ENCODE measurements around the gene FSTL4. TPM values are rescaled to one million over a fixed set of nuclear protein-coding genes. Genes with fewer than 3 reads are reported as not detected.

The FSTL4 gene
- total and polyA plus RNA-seq, 2 experiments from 2014 or later, result 1.4 to 2.8 TPM

DNA sequence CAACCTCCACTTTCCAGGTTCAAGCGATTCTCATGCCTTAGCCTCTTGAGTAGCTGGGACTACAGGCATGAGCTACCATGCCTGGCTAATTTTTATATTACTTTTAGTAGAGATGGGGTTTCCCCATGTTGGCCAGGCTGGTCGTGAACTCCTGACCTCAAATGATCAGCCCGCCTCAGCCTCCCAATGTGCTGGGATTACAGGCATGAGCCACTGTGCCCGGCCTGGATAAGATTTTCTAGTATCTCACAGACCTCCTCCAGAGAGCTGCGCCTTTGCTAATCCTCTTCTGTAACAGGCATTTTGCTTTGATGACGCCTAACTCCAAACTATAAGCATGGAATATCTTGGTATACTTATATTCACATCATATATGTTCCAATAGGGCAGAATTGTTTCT, 99.4 kb downstream of the FSTL4 start:
- H3K27me3 ChIP-seq (ENCODE audit: insufficient read depth), result no peaks in the 10 kb centered on the region
- no peaks in the 10 kb centered on the region for H4K20me1 ChIP-seq (replicated peaks; ENCODE audit: insufficient read depth)
- H3K9me2 ChIP-seq (ENCODE audit: insufficient read depth), result no peaks in the 10 kb centered on the region
- Mint-ChIP-seq H3K36me3 (ENCODE audit: low read depth) (no peaks in the 10 kb centered on the region), H3K27me3 (ENCODE audit: insufficient read depth, low read depth, poor library complexity) (no peaks in the 10 kb centered on the region), H3K4me1 (no peaks in the 10 kb centered on the region; the same call in 2 of the 3 replicates), H3K9me3 (no peaks in the 10 kb centered on the region), H3K27ac (no peak overlapping the region), H3K4me3 (no peak overlapping the region)
- no peaks in the 10 kb centered on the region for H3K4me1 ChIP-seq (ENCODE audit: insufficient read depth)
- H3K4me2 ChIP-seq, result no peak overlapping the region
- no peak overlapping the region for H3K4me3 ChIP-seq
- no peak overlapping the region for H3K27ac ChIP-seq (ENCODE audit: low read depth)
- ATAC-seq (no peak), DNase-seq (ENCODE audit: low spot score) (no peak)
- no peaks in the 10 kb centered on the region for H3F3A ChIP-seq (replicated peaks; ENCODE audit: low read depth)
- no peaks in the 10 kb centered on the region for H3K79me2 ChIP-seq (replicated peaks; ENCODE audit: insufficient read depth)
- TF ChIP-seq CREB1 (CRISPR knock-in tag; IDR thresholded peaks at IDR 0.05; ENCODE audit: low read depth), result no peak
- TF ChIP-seq ZNF331 (CRISPR knock-in tag; IDR thresholded peaks at IDR 0.05; ENCODE audit: low read depth), result no peak
- TF ChIP-seq, protein P1, sequence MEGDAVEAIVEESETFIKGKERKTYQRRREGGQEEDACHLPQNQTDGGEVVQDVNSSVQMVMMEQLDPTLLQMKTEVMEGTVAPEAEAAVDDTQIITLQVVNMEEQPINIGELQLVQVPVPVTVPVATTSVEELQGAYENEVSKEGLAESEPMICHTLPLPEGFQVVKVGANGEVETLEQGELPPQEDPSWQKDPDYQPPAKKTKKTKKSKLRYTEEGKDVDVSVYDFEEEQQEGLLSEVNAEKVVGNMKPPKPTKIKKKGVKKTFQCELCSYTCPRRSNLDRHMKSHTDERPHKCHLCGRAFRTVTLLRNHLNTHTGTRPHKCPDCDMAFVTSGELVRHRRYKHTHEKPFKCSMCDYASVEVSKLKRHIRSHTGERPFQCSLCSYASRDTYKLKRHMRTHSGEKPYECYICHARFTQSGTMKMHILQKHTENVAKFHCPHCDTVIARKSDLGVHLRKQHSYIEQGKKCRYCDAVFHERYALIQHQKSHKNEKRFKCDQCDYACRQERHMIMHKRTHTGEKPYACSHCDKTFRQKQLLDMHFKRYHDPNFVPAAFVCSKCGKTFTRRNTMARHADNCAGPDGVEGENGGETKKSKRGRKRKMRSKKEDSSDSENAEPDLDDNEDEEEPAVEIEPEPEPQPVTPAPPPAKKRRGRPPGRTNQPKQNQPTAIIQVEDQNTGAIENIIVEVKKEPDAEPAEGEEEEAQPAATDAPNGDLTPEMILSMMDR (conservative IDR thresholded peaks at IDR 0.05; ENCODE audit: low read depth in 2 of 2), result no peak
- TF ChIP-seq POLR2AphosphoS5 (IDR thresholded peaks at IDR 0.05; ENCODE audit: low read depth), result no peak
- TF ChIP-seq, protein P2, sequence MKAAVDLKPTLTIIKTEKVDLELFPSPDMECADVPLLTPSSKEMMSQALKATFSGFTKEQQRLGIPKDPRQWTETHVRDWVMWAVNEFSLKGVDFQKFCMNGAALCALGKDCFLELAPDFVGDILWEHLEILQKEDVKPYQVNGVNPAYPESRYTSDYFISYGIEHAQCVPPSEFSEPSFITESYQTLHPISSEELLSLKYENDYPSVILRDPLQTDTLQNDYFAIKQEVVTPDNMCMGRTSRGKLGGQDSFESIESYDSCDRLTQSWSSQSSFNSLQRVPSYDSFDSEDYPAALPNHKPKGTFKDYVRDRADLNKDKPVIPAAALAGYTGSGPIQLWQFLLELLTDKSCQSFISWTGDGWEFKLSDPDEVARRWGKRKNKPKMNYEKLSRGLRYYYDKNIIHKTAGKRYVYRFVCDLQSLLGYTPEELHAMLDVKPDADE (IDR thresholded peaks at IDR 0.05), result no peak
- TF ChIP-seq JUNB (IDR thresholded peaks at IDR 0.05; ENCODE audit: unreplicated experiment), result no peak
- no peak for TF ChIP-seq STAT1 (IDR thresholded peaks at IDR 0.05; ENCODE audit: unreplicated experiment)
- TF ChIP-seq ZNF114 (CRISPR knock-in tag; IDR thresholded peaks at IDR 0.05), result no peak
- TF ChIP-seq, protein P3, sequence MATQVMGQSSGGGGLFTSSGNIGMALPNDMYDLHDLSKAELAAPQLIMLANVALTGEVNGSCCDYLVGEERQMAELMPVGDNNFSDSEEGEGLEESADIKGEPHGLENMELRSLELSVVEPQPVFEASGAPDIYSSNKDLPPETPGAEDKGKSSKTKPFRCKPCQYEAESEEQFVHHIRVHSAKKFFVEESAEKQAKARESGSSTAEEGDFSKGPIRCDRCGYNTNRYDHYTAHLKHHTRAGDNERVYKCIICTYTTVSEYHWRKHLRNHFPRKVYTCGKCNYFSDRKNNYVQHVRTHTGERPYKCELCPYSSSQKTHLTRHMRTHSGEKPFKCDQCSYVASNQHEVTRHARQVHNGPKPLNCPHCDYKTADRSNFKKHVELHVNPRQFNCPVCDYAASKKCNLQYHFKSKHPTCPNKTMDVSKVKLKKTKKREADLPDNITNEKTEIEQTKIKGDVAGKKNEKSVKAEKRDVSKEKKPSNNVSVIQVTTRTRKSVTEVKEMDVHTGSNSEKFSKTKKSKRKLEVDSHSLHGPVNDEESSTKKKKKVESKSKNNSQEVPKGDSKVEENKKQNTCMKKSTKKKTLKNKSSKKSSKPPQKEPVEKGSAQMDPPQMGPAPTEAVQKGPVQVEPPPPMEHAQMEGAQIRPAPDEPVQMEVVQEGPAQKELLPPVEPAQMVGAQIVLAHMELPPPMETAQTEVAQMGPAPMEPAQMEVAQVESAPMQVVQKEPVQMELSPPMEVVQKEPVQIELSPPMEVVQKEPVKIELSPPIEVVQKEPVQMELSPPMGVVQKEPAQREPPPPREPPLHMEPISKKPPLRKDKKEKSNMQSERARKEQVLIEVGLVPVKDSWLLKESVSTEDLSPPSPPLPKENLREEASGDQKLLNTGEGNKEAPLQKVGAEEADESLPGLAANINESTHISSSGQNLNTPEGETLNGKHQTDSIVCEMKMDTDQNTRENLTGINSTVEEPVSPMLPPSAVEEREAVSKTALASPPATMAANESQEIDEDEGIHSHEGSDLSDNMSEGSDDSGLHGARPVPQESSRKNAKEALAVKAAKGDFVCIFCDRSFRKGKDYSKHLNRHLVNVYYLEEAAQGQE (IDR thresholded peaks at IDR 0.05; ENCODE audit: unreplicated experiment), result no peak
- no peak for TF ChIP-seq EZH2 (IDR thresholded peaks at IDR 0.05; ENCODE audit: low read depth, unreplicated experiment)
- TF ChIP-seq, protein P4, sequence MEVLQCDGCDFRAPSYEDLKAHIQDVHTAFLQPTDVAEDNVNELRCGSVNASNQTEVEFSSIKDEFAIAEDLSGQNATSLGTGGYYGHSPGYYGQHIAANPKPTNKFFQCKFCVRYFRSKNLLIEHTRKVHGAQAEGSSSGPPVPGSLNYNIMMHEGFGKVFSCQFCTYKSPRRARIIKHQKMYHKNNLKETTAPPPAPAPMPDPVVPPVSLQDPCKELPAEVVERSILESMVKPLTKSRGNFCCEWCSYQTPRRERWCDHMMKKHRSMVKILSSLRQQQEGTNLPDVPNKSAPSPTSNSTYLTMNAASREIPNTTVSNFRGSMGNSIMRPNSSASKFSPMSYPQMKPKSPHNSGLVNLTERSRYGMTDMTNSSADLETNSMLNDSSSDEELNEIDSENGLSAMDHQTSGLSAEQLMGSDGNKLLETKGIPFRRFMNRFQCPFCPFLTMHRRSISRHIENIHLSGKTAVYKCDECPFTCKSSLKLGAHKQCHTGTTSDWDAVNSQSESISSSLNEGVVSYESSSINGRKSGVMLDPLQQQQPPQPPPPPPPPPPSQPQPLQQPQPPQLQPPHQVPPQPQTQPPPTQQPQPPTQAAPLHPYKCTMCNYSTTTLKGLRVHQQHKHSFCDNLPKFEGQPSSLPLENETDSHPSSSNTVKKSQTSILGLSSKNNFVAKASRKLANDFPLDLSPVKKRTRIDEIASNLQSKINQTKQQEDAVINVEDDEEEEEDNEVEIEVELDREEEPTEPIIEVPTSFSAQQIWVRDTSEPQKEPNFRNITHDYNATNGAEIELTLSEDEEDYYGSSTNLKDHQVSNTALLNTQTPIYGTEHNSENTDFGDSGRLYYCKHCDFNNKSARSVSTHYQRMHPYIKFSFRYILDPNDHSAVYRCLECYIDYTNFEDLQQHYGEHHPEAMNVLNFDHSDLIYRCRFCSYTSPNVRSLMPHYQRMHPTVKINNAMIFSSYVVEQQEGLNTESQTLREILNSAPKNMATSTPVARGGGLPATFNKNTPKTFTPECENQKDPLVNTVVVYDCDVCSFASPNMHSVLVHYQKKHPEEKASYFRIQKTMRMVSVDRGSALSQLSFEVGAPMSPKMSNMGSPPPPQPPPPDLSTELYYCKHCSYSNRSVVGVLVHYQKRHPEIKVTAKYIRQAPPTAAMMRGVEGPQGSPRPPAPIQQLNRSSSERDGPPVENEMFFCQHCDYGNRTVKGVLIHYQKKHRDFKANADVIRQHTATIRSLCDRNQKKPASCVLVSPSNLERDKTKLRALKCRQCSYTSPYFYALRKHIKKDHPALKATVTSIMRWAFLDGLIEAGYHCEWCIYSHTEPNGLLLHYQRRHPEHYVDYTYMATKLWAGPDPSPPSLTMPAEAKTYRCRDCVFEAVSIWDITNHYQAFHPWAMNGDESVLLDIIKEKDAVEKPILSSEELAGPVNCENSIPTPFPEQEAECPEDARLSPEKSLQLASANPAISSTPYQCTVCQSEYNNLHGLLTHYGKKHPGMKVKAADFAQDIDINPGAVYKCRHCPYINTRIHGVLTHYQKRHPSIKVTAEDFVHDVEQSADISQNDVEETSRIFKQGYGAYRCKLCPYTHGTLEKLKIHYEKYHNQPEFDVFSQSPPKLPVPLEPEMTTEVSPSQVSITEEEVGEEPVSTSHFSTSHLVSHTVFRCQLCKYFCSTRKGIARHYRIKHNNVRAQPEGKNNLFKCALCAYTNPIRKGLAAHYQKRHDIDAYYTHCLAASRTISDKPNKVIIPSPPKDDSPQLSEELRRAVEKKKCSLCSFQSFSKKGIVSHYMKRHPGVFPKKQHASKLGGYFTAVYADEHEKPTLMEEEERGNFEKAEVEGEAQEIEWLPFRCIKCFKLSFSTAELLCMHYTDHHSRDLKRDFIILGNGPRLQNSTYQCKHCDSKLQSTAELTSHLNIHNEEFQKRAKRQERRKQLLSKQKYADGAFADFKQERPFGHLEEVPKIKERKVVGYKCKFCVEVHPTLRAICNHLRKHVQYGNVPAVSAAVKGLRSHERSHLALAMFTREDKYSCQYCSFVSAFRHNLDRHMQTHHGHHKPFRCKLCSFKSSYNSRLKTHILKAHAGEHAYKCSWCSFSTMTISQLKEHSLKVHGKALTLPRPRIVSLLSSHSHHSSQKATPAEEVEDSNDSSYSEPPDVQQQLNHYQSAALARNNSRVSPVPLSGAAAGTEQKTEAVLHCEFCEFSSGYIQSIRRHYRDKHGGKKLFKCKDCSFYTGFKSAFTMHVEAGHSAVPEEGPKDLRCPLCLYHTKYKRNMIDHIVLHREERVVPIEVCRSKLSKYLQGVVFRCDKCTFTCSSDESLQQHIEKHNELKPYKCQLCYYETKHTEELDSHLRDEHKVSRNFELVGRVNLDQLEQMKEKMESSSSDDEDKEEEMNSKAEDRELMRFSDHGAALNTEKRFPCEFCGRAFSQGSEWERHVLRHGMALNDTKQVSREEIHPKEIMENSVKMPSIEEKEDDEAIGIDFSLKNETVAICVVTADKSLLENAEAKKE (CRISPR knock-in tag; IDR thresholded peaks at IDR 0.05), result no peak
- no peak for TF ChIP-seq EZH2phosphoT487 (IDR thresholded peaks at IDR 0.05; ENCODE audit: unreplicated experiment)
- no peak for TF ChIP-seq NANOG (IDR thresholded peaks at IDR 0.05; ENCODE audit: borderline replicate concordance)
- no peak overlapping the region for H2AFZ ChIP-seq
- H3K36me3 ChIP-seq (ENCODE audit: insufficient read depth), result no peaks in the 10 kb centered on the region
